Mammary epithelial cell (primary cell): ENCODE data around the gene DPF3.

Experiments used
- EZH2 ChIP-seq: IDR thresholded peaks from 2 replicates; pipeline ENCODE4 v1.6.1; 2012; ENCODE audit warnings: low read length, inconsistent platforms, borderline replicate concordance
- TF ChIP-seq, protein P1 (sequence below), 2 donors: IDR thresholded peaks in 1 of 2; conservative IDR thresholded peaks in 1 of 2; 2 replicates each; pipeline ENCODE4 v1.5.1; 2011 to 2012; ENCODE audit warnings: inconsistent platforms in 2 of 2, low read length in 2 of 2, mild to moderate bottlenecking in 2 of 2, control low read depth in 1 of 2, low read depth in 1 of 2; ENCODE audit not compliant: insufficient read depth in 1 of 2; ENCODE audit errors: extremely low read depth in 1 of 2

DNA sequence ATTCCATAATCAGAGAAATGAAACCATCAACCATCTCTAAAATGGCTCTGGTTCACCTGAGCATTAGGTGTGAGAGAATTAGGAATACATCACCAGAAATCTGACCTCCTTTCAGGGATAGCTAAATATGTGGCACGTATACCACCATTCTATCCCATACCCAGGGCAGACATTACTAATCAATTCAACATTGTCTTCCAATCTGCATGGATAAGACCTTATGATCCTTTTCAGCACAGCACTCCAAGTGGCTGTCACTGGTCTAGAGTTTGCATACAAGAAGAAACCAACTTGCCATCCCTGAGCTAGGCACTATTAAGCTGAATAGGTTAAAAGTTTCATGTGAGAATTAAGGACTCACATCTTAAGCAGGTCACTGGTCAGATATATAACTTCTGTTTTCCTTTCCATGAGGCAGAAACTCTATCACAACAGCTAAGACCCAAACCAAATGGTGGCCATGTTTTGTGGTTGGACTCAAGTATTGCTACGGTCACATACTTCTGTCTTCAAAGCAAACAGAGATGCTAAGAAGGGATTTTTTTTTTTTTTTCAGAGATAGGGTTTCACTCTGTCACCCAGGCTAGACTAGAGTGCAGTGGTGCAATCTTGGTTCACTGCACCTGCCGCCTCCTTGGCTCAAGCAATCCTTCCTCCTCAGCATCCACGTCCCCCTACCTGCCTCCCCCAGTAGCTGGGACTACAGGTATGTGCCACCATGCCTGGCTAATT lies 249.0 kb downstream of the DPF3 start:
- TF ChIP-seq, protein P1, sequence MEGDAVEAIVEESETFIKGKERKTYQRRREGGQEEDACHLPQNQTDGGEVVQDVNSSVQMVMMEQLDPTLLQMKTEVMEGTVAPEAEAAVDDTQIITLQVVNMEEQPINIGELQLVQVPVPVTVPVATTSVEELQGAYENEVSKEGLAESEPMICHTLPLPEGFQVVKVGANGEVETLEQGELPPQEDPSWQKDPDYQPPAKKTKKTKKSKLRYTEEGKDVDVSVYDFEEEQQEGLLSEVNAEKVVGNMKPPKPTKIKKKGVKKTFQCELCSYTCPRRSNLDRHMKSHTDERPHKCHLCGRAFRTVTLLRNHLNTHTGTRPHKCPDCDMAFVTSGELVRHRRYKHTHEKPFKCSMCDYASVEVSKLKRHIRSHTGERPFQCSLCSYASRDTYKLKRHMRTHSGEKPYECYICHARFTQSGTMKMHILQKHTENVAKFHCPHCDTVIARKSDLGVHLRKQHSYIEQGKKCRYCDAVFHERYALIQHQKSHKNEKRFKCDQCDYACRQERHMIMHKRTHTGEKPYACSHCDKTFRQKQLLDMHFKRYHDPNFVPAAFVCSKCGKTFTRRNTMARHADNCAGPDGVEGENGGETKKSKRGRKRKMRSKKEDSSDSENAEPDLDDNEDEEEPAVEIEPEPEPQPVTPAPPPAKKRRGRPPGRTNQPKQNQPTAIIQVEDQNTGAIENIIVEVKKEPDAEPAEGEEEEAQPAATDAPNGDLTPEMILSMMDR (conservative IDR thresholded peaks at IDR 0.05 in 1 of 2, IDR thresholded peaks at IDR 0.05 in 1 of 2; ENCODE audit: extremely low read depth in 1 of 2, insufficient read depth in 1 of 2, low read depth in 1 of 2, low read length in 2 of 2) = peak in 1 of 2 donors; percentile 23
- no peak for TF ChIP-seq EZH2
